ENCODE measurements around the gene TMEM132C.

- no peak for TF ChIP-seq CTCF (IDR thresholded peaks at IDR 0.05)
- no peak for TF ChIP-seq ZFX (IDR thresholded peaks at IDR 0.05; ENCODE audit: borderline replicate concordance)
Measured at GRCh38 chr12:128240745-128241144, 26.2 kb upstream of the TMEM132C start.
